Type B pancreatic cell (in vitro differentiated cells): ENCODE data around the gene ANKRD39. TPM values are rescaled to one million over a fixed set of nuclear protein-coding genes. Genes with fewer than 3 reads are reported as not detected.

Experiments used
- DNase-seq: peaks from one replicate; pipeline ENCODE4 v3.0.0; 2021; ENCODE audit warnings: mixed read lengths; ENCODE audit not compliant: unreplicated experiment; ENCODE audit errors: extremely low spot score
- H3K27ac Mint-ChIP-seq: 2 replicates; pipeline ENCODE4 v1.8.0; 2021; ENCODE audit warnings: mild to moderate bottlenecking, mixed read lengths
- H3K27me3 Mint-ChIP-seq: 2 replicates; pipeline ENCODE4 v1.8.0; 2021; ENCODE audit warnings: mixed read lengths
- H3K36me3 Mint-ChIP-seq: 2 replicates; pipeline ENCODE4 v1.8.0; 2021; ENCODE audit warnings: mixed read lengths
- H3K4me1 Mint-ChIP-seq: one replicate; pipeline ENCODE4 v1.8.0; 2021; ENCODE audit warnings: mixed read lengths; ENCODE audit not compliant: unreplicated experiment
- H3K4me3 Mint-ChIP-seq: 2 replicates; pipeline ENCODE4 v1.8.0; 2021; ENCODE audit warnings: mild to moderate bottlenecking, mixed read lengths
- H3K9me3 Mint-ChIP-seq: 2 replicates; pipeline ENCODE4 v1.8.0; 2021; ENCODE audit warnings: mixed read lengths
- long read RNA-seq: library from polyadenylated mRNA; unstranded; transcript quantifications from one replicate; pipeline ENCODE4 v2.0.0, GENCODE V29; 2020
- total RNA-seq: library from RNA; stranded (reverse); gene quantifications from 2 replicates; pipeline ENCODE4 v1.2.1, GENCODE V29; 2021; ENCODE audit warnings: low replicate concordance
- TF ChIP-seq, protein P1 (sequence below): fragments of 200-600 bp; sonication (generic); conservative IDR thresholded peaks from 2 replicates; pipeline ENCODE4 v1.5.0; 2021; ENCODE audit warnings: antibody characterized with exemption, mild to moderate bottlenecking

Gene ANKRD39, protein sequence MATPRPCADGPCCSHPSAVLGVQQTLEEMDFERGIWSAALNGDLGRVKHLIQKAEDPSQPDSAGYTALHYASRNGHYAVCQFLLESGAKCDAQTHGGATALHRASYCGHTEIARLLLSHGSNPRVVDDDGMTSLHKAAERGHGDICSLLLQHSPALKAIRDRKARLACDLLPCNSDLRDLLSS
- total RNA-seq, result 16.6 and 17.7 TPM in 2 replicates
- long read RNA-seq, transcript ANKRD39-201 (4 exons, 976 nt), result major isoform, 9 of 10 reads
- long read RNA-seq, partial matches to known transcripts, result 0 of 10 reads
- long read RNA-seq, other reads (novel, unspliced or antisense), result 1 of 10 reads

DNA sequence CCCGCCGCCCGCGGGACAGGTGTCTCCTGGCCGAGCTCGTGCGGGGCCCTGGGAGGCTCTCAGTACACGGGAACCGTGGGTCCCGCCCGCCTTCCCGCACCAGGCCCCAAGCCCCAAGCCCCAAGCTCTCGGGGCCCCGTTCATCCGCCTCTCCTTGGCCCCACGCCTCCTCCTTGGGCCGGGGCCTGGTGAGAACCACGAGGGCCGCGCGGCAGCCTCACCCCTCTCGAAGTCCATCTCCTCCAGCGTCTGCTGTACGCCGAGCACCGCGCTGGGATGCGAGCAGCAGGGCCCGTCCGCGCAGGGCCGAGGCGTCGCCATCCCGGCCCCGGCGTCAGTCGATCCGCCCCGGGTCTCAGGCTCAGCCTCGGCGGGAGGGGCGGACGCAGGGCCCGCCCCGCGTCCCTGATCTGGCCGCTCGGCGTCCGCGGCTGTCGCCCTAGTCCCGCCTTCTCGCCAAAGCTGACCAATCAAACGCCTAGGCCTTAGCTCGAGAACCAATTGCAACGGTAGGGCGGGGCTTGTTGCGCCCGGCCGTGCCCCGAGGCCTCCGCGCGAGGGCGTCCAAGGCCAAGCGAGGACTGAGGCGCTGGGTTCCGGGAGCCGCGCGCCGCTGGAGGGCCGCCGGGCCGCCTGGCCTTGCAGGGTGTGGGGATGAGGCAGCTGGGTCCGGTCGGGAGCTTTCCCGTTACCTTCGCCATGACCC is at the start of gene ANKRD39:
TSS of gene ANKRD39 (minus strand) at position 350 of the 706 bp plus-strand sequence. CDS start at position 321, 29 bp downstream.
- TF ChIP-seq, protein P1, sequence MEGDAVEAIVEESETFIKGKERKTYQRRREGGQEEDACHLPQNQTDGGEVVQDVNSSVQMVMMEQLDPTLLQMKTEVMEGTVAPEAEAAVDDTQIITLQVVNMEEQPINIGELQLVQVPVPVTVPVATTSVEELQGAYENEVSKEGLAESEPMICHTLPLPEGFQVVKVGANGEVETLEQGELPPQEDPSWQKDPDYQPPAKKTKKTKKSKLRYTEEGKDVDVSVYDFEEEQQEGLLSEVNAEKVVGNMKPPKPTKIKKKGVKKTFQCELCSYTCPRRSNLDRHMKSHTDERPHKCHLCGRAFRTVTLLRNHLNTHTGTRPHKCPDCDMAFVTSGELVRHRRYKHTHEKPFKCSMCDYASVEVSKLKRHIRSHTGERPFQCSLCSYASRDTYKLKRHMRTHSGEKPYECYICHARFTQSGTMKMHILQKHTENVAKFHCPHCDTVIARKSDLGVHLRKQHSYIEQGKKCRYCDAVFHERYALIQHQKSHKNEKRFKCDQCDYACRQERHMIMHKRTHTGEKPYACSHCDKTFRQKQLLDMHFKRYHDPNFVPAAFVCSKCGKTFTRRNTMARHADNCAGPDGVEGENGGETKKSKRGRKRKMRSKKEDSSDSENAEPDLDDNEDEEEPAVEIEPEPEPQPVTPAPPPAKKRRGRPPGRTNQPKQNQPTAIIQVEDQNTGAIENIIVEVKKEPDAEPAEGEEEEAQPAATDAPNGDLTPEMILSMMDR, result peak; percentile 74
- Mint-ChIP-seq H3K4me3 (peak within 1 kb of the TSS; percentile 91), H3K27ac (peak within 1 kb of the TSS; percentile 76), H3K27me3 (no peaks in the 10 kb centered on the region), H3K9me3 (no peaks in the 10 kb centered on the region), H3K36me3 (peaks cover 11% of the 10 kb centered on the region), H3K4me1 (peaks cover 28% of the 10 kb centered on the region)
- peak; percentile 98 for DNase-seq

DNA sequence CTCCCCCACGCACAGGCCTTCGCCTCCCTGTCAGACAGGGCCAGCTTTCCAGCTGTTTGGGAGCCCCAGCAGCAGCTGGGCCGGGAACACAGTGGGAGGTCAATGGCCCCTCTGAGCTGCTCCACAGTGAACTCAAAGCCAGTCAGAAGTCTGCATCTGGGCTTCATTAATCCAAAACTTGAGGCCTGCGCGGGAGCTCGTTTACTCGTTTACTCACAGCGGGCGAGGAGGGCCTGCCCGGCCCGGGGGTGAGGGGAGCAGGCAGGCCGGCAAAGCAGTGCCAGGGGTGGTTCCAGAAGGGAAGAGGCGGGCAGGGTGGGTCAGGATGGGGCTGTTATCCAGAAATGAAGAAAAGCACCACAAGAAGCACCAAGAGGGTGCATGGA is 48.9 kb upstream of the ANKRD39 start:
- Mint-ChIP-seq H3K9me3 (no peaks in the 10 kb centered on the region), H3K27me3 (no peaks in the 10 kb centered on the region), H3K36me3 (no peaks in the 10 kb centered on the region), H3K4me1 (peaks cover 39% of the 10 kb centered on the region), H3K4me3 (peak overlapping the region; percentile 61), H3K27ac (peak overlapping the region; percentile 48)
- TF ChIP-seq, protein P1, result no peak
- no peak for DNase-seq

DNA sequence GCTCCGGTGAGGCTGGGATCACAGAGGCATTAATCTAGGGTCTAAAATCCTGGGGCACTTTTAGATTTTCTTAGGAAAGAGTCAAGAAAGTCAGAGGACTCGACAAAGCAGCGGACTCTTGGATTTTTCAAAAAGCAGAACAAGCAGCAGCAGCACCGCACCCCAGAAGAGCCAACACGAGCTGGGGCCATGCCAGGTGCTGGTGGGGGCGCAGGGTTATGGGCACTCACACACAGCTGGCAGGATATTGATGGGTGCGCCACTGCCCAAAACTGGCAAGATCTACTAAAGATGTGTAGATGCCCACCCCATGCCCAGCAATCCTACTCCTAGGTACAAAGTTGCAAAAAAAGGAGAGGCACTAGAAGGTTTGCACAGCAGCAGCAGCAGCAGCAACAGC is 46.0 kb upstream of the ANKRD39 start:
- no peaks in the 10 kb centered on the region for H3K27me3 Mint-ChIP-seq
- peaks cover 29% of the 10 kb centered on the region for H3K4me1 Mint-ChIP-seq
- no peak for DNase-seq
- no peaks in the 10 kb centered on the region for H3K36me3 Mint-ChIP-seq
- H3K9me3 Mint-ChIP-seq, result no peaks in the 10 kb centered on the region
- H3K27ac Mint-ChIP-seq, result no peak overlapping the region
- TF ChIP-seq, protein P1, result no peak
- no peak overlapping the region for H3K4me3 Mint-ChIP-seq

DNA sequence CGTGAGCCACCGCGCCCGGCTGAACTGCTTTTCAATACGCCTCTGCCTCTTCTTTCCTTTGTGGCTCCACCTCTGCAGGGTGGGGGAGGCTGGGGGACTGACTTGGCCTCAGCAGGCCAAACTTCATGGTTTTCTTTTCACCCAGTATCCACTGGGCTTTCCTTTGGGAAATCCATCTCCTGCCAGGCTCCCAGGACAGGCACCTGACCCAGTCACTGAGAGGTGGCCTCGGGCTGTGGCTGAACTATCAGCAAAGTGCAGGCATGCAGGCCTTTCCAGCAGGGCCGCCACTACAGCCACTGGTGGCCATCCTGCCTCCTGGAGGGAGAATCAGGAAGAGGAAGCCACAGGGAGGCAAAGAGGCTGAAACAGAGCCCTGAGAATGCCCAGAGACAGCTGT is 45.5 kb upstream of the ANKRD39 start:
- no peak overlapping the region for H3K27ac Mint-ChIP-seq
- no peaks in the 10 kb centered on the region for H3K27me3 Mint-ChIP-seq
- no peaks in the 10 kb centered on the region for H3K36me3 Mint-ChIP-seq
- H3K4me1 Mint-ChIP-seq, result peaks cover 29% of the 10 kb centered on the region
- DNase-seq, result no peak
- TF ChIP-seq, protein P1, result no peak
- H3K4me3 Mint-ChIP-seq, result no peak overlapping the region
- H3K9me3 Mint-ChIP-seq, result no peaks in the 10 kb centered on the region

DNA sequence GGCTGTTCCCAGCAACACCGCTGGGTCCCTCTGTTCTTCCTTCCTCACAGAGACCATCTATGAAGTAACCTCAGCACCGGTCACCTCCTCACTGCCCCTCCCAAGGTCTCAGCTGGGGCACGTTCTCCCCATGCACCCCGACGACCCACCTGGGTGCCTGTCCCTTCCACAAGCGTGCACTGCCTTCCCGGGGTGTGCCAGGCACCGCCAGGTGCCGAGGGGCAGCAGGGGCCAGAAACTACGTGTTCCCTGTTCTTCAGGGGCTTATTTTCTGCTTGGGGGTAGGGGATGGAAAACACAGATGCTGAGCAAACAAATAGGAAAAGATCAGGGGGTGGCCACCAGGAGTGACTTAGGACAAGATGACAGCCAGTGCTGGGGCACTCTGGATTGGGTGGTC is 42.4 kb upstream of the ANKRD39 start:
- peaks cover 37% of the 10 kb centered on the region for H3K4me1 Mint-ChIP-seq
- H3K27me3 Mint-ChIP-seq, result no peaks in the 10 kb centered on the region
- H3K4me3 Mint-ChIP-seq, result no peak overlapping the region
- no peak overlapping the region for H3K27ac Mint-ChIP-seq
- TF ChIP-seq, protein P1, result no peak
- no peaks in the 10 kb centered on the region for H3K36me3 Mint-ChIP-seq
- no peaks in the 10 kb centered on the region for H3K9me3 Mint-ChIP-seq
- no peak for DNase-seq
